Smooth muscle cell (in vitro differentiated cells): ENCODE measurements around the gene P2RX7. TPM values are rescaled to one million over a fixed set of nuclear protein-coding genes. Genes with fewer than 3 reads are reported as not detected.
A peak's percentile ranks its signal among the peaks of the same experiment; 100 is the strongest.

Experiments used
- DNase-seq: peaks from one replicate; lab custom pipeline; 2025; ENCODE audit not compliant: unreplicated experiment; lab: John Stamatoyannopoulos, UW
- H2AFZ ChIP-seq: fragments of 200-600 bp; sonication (generic); 2 replicates; pipeline ENCODE4 v1.6.0; 2016; ENCODE audit warnings: antibody characterized with exemption, low read depth, mild to moderate bottlenecking
- H3F3A ChIP-seq: fragments of 200-600 bp; sonication (generic); 2 replicates; pipeline ENCODE4 v1.6.0; 2017; ENCODE audit warnings: antibody characterized with exemption, low read depth
- H3K27ac ChIP-seq: fragments of 200-600 bp; sonication (generic); 2 replicates; pipeline ENCODE4 v1.5.1; 2016; ENCODE audit warnings: low read depth, mild to moderate bottlenecking
- H3K27me3 ChIP-seq: fragments of 200-600 bp; sonication (generic); 2 replicates; pipeline ENCODE4 v1.6.1; 2016; ENCODE audit warnings: low read depth, mild to moderate bottlenecking
- H3K36me3 ChIP-seq: fragments of 200-600 bp; sonication (generic); 2 replicates; pipeline ENCODE4 v1.5.1; 2016; ENCODE audit warnings: low read depth
- H3K4me1 ChIP-seq: fragments of 200-600 bp; sonication (generic); 2 replicates; pipeline ENCODE4 v1.5.1; 2016; ENCODE audit warnings: low read depth
- H3K4me2 ChIP-seq: fragments of 200-600 bp; sonication (generic); 2 replicates; pipeline ENCODE4 v1.6.0; 2016; ENCODE audit warnings: mild to moderate bottlenecking
- H3K4me3 ChIP-seq: fragments of 200-600 bp; sonication (generic); 2 replicates; pipeline ENCODE4 v1.5.1; 2016; ENCODE audit warnings: mild to moderate bottlenecking
- H3K79me2 ChIP-seq: fragments of 200-600 bp; sonication (generic); 2 replicates; pipeline ENCODE4 v1.6.0; 2016; ENCODE audit warnings: low read depth, mild to moderate bottlenecking
- H3K9ac ChIP-seq: fragments of 200-600 bp; sonication (generic); 2 replicates; pipeline ENCODE4 v1.6.0; 2016; ENCODE audit warnings: low read depth
- H3K9me3 ChIP-seq: fragments of 200-600 bp; sonication (generic); replicated peaks from 2 replicates; pipeline ENCODE4 v1.5.1; 2016; ENCODE audit warnings: low read depth
- H4K20me1 ChIP-seq: fragments of 200-600 bp; sonication (generic); 2 replicates; pipeline ENCODE4 v1.6.0; 2016; ENCODE audit warnings: low read depth
- CTCF ChIP-seq: fragments of 200-600 bp; sonication (generic); IDR thresholded peaks from 2 replicates; pipeline ENCODE4 v1.5.1; 2017; ENCODE audit warnings: borderline replicate concordance, mild to moderate bottlenecking, antibody characterized with exemption; ENCODE audit not compliant: insufficient read depth, poor library complexity, severe bottlenecking
- WGBS: methylation state at CpG from one replicate; pipeline ENCODE4 v1.1.7; 2016; ENCODE audit warnings: low lambda C conversion rate; 5-methylcytosine and 5-hydroxymethylcytosine counted together
- polyA plus RNA-seq: library from polyadenylated mRNA; unstranded; fragments of >200 nt; fragmentation: Nextera tagmentation; extraction: Ambion mirVana; gene quantifications from 2 replicates; pipeline ENCODE4 v1.2.1, GENCODE V29; 2016
- total RNA-seq: library from RNA; depleted of rRNA; stranded (reverse); fragments of >200 nt; gene quantifications from 2 replicates; pipeline ENCODE4 v1.2.3, GENCODE V29; 2014

P2RX7 gene
- total and polyA plus RNA-seq, 2 experiments from 2014 or later, result 1.1 to 1.6 TPM

- TF ChIP-seq CTCF, result no peak
- 34% methylated on average over 3 of the region's 3 CpGs for WGBS
- Histone ChIP-seq H3K79me2 (no peaks in the 10 kb centered on the region), H3K27ac (no peak overlapping the region), H3K9ac (no peak overlapping the region), H3K4me3 (no peak overlapping the region), H3F3A (no peaks in the 10 kb centered on the region), H3K4me2 (no peak overlapping the region), H3K27me3 (no peaks in the 10 kb centered on the region), H2AFZ (no peak overlapping the region), H3K4me1 (no peaks in the 10 kb centered on the region), H3K36me3 (no peaks in the 10 kb centered on the region), H4K20me1 (no peaks in the 10 kb centered on the region), H3K9me3 (no peaks in the 10 kb centered on the region)
- no peak for DNase-seq
These were observed 25.0 kb upstream of the P2RX7 start for GRCh38 chr12:121107681-121108080.

GRCh38 chr12:121108492-121108891 is 24.2 kb upstream of the P2RX7 start:
- Histone ChIP-seq H3K79me2 (no peaks in the 10 kb centered on the region), H3F3A (no peaks in the 10 kb centered on the region), H3K4me1 (no peaks in the 10 kb centered on the region), H3K27ac (no peak overlapping the region), H3K4me2 (no peak overlapping the region), H3K36me3 (no peaks in the 10 kb centered on the region), H3K27me3 (no peaks in the 10 kb centered on the region), H4K20me1 (no peaks in the 10 kb centered on the region), H2AFZ (no peak overlapping the region), H3K9ac (no peak overlapping the region), H3K4me3 (no peak overlapping the region), H3K9me3 (no peaks in the 10 kb centered on the region)
- 74% methylated on average over 5 of the region's 5 CpGs for WGBS
- TF ChIP-seq CTCF, result no peak
- no peak for DNase-seq

GRCh38 chr12:121110211-121110940 is 22.3 kb upstream of the P2RX7 start:
- no peak overlapping the region for H3K4me2 ChIP-seq
- H3K4me3 ChIP-seq, result no peak overlapping the region
- H3K9me3 ChIP-seq, result no peaks in the 10 kb centered on the region
- H3K27me3 ChIP-seq, result no peaks in the 10 kb centered on the region
- H3K4me1 ChIP-seq, result no peaks in the 10 kb centered on the region
- no peak overlapping the region for H2AFZ ChIP-seq
- peak; percentile 99 for TF ChIP-seq CTCF
- H3F3A ChIP-seq, result no peaks in the 10 kb centered on the region
- no peaks in the 10 kb centered on the region for H3K79me2 ChIP-seq
- no peak overlapping the region for H3K27ac ChIP-seq
- H4K20me1 ChIP-seq, result no peaks in the 10 kb centered on the region
- no peak for DNase-seq
- no peak overlapping the region for H3K9ac ChIP-seq
- no peaks in the 10 kb centered on the region for H3K36me3 ChIP-seq
- WGBS, result 61% methylated on average over 8 of the region's 8 CpGs

- no peak overlapping the region for H3K27ac ChIP-seq
- H3K9ac ChIP-seq, result no peak overlapping the region
- no peaks in the 10 kb centered on the region for H3K27me3 ChIP-seq
- 73% methylated on average over 9 of the region's 9 CpGs for WGBS
- no peak for TF ChIP-seq CTCF
- no peak overlapping the region for H2AFZ ChIP-seq
- H3K4me3 ChIP-seq, result no peak overlapping the region
- H3K9me3 ChIP-seq, result no peaks in the 10 kb centered on the region
- H3K36me3 ChIP-seq, result no peaks in the 10 kb centered on the region
- no peaks in the 10 kb centered on the region for H3K4me1 ChIP-seq
- no peaks in the 10 kb centered on the region for H3F3A ChIP-seq
- no peaks in the 10 kb centered on the region for H4K20me1 ChIP-seq
- no peak overlapping the region for H3K4me2 ChIP-seq
- no peak for DNase-seq
- H3K79me2 ChIP-seq, result no peaks in the 10 kb centered on the region
These were observed 21.0 kb upstream of the P2RX7 start for GRCh38 chr12:121111684-121112083.
